ENCODE results near the gene GPC5.
"Not testable (repeated sequence)": the region's sequence is repeated elsewhere in the genome, so short reads cannot be mapped to it uniquely, and the experiment has no call there.

Gene GPC5

DNA sequence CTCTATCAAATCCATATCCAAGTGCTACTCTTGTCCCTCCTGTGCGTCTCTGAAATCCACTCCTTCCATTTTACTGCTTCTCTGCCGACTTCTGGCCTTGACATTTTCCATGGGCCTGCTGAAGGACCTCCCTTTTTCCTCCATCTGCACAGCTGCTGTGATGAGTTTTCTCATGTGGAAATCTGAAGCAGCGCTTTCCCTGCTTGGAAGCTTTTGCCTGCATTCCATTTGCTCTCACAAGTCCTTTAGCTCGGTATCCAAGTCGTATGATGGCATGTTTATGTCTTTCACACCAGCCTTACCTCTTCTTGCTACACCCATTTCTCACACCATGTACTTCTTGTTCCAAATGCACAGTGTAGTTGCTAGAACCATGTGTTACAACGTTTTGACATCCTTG, 328.2 kb downstream of the GPC5 start:
- no peak for DNase-seq

DNA sequence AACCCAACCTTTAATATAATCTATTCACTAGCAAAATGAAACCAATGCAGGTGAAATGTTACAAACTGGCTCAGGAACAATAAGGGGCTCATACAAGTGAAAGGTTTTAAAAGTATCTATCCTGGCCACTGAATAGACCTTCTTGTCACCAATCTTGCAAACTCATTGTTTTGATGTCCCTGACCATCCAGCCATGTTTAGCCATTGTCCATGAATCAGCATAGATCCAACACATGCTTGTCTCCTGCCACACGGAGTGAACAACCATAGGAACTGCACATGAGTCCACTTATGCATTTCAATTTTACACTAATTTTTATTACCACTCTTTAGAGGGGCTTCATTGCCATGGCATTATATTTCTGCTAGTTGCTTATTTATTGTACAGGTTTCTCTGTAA, 331.4 kb downstream of the GPC5 start:
- no peak for DNase-seq

DNA sequence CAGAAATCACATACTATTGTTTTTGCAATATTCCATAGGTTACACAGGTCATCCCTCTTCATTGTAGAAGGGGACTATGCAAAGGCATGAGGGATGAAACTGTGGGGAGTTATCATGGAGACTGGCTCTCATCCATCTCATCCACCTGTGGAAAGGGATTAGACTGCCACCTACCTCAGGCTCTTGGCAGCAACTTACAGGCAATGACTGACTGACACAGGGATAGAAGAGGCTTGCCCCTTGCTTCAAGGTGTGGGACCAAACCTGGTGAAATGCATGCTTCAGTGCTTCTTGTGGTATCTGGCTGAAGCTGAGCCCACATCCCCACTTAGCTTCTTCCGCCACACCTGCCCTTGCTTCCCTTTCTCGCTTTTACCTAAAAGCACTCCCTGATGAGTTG, 341.3 kb downstream of the GPC5 start:
- no peak for DNase-seq

DNA sequence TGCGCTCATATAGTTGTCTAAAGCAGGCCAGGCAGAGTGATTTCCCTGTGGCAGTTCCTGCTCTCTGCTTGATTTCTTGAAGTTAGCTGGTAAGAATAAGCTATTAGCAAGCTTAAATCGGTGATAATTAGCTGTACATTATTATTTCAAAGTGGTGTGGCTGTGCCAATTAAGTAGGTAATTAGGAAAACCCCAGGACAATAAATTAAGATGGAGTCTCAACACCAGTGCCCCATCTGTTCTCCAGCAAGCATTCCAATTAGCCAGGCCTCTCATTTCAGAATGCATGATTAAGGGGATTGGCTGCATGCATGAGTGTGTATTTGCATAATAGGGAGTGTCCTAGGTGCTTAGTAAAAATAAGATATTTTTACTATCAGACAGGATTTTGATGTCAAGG, 342.3 kb downstream of the GPC5 start:
- DNase-seq = no peak

DNA sequence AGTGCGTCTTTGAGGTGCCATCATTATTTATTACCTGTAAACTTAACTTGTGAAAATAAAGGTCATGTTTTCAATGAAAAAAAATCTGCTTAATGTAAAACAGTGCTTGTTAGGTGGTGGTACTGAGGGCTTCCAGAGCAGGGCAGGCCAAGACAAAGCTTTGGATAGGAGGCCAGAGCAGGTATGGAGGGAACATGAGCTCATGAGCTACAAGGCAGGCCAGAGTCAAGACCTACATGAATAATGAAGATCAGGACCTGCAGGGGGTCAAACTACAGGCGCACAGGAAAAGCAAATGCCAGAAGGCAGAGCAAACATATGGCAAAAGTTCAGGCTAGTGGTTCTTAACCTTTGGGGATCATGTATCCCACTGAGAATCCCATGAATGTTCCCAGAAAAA, 343.5 kb downstream of the GPC5 start:
- DNase-seq = no peak

DNA sequence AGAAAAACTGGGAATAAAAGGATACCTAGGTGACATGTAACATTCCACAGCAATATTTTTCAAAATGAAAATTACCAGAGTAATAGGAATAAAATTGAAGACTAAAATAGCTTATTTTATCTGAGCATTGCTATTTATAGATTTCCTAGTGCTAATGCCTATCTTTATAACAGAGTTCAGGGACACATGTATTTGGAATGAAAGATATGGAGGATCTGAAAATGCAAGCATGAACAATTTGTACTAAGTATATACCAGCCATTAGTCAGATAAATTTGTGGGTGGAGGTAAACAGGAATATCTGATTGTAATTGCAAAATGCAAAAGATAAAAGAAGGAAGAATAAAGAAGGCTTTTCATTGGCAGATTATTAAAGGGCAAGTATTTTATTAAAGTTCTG, 345.9 kb downstream of the GPC5 start:
- DNase-seq = no peak

DNA sequence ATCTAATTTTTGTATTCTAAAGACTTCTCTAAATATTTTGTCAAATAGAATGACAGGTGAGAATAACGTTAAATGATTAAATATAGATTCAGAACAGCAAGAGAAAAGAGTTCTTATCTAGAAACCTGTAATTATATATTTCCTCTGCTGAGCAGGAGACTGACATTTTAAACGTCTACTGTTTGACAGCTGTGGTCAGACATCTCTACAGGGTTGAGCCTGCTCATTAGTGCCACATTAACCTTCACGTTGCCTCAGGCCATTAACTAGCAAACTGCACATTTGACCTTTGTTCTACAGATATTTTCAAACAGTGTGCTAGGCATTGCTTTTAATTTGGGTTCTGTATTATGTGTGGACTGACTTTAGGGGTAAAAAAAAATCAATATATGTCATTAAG, 347.5 kb downstream of the GPC5 start:
- no peak for DNase-seq

DNA sequence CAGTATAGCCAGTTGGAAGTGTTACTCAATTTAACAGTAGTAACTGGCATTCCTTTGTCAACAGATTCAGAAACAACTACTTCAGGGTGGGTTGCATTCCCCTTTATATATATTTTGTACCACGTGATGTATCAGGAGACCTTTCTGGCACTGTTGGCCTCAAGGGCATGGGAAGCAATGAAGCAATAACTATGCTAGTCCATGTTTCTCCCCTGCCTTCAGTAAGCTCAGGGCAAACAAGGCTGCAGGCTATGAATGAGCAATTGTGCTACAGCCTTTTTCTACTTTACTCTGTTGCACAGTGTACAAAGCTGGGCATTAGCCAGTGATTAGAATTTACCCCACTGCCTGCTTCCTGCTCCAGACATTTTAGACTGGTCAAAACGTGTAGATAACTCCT, 348.8 kb downstream of the GPC5 start:
- no peak for DNase-seq

DNA sequence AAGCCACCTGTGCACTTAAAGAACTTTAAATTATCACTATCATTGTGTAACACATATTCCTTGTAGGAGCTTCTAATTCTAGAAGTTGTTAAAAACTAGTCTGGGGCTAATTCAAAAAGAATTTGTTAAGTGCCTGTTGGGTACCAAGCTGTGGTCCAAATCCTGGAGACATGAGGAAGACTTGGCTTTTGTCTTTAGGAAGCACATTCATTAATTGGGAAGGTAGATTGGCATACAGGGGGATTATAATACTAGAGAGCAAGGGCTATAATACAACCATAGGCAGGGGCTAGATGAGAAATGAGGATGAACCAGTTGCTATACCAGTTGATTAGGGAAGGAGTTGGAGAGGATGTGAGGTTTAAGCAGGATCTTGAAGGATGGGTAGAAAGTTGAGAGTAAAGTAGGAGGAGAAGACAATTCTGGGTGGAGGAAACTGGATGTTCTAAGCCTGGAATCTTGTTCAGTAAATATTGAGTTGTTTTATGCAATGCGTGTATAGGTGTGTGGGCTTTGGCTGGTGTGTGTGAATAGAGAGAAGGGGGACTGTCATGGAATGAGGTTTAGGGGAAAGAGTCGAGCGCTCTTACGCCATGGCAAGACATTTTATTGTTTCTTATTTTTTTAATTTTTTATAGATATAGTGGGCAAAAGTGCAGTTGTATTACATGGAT, 350.1 kb downstream of the GPC5 start:
- no peak for DNase-seq

DNA sequence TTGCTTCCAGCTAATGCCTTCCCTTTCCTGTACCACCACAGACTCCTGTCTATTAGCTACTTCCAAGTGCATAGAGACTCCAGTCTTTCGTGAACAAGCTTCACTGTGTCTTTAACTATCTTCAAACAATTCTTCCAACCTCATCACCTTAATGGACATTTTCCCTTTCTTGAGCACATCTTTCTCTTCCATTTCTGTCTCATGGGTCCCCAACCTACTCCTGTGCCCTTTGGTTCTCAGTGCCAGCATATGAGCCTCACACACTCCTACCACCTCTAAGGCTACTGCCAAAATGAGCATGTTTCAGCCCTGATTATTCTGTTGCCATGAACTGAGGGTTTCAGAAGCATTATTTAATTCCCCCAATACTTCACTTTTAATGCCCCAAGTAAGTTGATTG, 360.3 kb downstream of the GPC5 start:
- no peak for DNase-seq

DNA sequence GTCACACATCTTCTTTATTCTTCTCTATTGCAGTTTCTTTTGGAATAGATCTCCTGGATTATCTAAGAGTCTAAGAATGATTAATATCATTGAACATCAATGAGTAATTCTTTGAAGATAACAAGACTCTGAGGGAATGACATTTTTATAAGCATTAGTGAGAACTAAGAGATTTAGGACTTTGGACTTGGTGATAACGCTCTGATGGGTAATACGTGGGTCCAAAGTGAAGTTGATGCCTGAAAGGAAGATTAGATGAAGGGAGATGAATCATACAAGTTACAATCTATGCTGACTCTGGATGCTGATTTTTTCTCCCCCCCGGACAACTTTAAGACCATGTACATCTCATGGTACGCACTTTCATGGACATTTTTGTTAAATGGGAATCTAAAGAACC, 364.5 kb downstream of the GPC5 start:
- DNase-seq = no peak

DNA sequence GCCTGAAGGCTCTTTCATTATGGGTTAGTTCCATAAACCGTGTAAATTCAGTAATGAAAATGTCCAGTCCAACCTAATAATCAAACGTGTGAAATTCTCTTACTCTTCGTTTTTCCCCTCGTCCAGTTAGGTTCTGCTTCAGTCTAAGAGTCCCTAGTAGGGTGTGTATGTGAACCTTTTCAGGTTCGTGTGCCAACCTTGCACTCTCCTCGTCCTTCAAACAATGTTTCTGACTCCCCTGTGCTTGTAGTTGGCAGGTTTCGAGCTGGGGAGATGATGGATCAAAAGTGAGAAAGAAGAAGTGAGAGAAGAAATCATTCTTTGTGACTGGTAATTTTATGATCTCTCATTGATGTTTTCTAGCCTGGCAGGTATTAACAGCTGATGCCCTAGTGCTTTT, 366.1 kb downstream of the GPC5 start:
- DNase-seq = no peak

DNA sequence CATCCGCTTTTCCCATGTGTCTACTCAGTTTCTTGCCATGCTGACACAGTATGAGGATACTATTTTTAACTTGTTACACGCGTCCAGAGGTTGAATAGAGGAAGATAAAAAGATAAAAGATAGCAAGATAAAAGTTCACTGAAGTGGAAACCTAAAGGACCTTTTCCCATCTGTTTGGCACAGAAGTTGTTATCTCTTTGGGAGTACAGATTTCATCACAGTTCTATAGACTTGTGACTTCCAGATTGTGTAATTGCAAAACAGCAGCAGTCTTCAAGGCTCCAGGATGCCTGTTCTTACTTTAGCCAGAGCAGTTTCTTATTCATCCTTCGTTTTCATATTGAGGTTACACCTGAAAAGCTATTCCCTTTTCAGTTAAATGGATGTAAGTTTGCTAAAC, 369.2 kb downstream of the GPC5 start:
- DNase-seq = no peak

DNA sequence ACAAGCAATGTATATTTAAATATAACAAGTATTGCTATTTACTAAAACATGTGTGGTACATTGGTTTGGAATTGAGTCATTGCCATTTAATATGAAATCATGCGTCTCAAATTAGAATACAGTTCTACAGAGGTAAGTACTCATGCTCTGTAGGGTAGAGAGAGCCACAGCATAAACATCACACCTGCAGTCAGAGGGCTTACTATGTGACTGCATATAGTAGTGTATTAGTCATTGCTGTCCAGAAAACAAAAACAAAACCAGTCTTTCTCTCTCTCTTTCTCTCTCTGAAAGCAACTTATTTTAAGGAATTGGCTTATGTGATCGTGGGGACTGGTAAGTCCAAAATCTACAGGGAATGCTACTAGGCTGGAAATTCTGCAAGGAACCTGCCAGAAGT, 370.3 kb downstream of the GPC5 start:
- DNase-seq = no peak

DNA sequence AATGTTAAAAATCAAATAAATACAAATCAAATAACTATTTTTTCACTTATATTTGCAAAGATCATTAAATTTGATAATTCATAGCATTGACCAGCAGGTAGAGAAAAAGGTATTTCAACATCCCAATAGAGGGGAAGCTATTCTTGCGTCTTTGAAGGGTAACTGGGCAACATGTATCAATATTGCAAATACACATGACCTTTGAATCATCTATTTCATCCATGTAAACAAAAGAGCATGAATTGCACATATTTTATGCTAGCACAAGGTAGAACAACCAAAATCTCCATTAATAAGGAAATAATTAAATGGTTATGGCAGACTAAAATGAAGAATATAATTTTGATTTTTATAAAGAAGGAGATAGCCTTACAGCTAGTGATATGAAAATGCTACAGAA, 372.8 kb downstream of the GPC5 start:
- no peak for DNase-seq

DNA sequence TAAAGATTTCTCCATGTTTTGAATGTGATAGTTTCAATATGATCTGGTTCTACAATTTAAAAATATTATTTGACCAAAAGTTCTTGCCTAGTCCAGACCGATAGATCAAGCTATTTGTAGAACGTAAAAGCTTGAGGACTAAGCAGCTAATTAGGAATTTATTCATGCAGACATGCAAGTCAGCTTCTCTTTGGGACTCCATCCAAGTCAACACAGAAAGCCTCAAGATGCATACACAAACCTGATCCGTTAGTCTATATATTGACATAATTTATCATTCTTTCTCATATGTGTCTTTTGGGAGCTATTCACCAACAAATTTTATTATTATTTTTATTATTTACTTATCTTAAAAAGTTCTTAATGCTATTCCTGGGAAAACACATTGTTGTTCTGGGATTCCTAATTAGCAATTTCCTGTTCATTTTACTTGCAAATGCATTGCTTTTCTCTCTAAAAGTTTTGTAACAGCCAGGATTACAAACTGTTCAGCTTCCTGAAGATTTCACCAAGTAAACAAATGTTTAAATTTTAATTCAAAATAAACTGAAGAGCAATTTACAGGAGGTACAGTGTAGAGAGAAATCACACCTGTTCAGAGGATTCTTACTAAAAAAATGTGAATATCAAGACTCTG, 375.3 kb downstream of the GPC5 start:
- no peak for DNase-seq

DNA sequence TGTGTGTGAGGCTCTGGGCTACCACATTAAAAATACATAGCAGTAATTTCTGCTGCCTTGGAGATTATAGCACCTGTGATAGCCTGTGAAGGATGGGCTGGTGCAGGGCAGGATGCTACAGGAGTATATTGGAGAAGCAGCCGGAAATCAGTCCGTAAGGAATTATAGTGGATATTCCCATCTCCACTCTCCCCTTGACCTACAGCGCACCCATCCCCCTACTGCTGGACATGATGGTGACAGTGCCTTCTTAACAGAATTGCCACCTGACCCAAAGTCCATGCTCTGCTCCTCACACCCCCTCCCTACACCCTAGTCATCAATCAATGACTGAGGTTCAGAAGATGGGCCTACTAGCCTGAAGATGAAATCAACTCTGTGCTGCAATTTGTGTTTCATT, 376.0 kb downstream of the GPC5 start:
- no peak for DNase-seq

DNA sequence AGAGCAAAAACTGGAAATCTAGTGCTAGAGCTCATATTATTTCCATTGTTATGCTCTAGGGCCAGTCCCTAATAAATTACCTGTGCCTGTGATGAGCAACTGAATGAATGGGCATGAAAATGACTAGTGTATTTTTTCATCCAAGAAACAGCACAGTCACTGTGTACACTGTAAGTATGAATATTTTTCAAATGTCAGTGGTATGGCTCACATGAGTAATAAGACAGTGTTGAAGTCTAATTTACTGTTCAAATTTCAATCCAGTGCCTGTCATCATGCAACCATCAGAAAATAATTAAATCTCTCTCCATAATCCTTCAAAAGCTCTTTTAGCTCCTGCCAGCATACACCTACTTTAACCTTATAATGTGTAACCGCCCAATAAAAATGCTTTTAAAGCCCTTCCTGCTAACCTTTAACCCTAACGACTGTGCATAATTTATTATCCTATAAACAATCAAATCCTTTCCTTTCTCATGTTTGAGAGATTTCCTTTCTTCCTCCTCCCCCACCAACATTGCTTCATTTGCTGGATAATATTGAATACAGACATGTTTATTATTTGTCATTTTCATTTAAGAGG, 378.3 kb downstream of the GPC5 start:
- DNase-seq = no peak

DNA sequence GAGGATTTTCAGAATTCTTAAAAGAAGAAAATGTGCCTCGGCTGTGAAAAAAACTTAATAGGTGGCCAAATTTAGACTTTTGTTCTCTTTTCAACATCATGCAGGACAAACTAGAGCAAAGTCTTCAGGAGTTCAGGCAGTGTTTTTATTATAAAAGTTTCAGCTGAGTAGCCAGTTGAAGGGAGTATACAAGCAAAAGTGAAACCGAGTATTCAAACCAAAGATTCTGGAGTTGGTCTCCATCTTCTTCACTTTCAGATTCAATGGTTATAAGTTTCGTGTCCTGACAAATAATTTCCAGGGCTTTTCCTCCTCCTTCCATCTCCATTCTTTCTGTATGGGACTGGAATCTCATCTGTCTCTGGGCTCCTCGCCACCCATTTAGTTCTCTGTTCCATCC, 379.7 kb downstream of the GPC5 start:
- DNase-seq = no peak

DNA sequence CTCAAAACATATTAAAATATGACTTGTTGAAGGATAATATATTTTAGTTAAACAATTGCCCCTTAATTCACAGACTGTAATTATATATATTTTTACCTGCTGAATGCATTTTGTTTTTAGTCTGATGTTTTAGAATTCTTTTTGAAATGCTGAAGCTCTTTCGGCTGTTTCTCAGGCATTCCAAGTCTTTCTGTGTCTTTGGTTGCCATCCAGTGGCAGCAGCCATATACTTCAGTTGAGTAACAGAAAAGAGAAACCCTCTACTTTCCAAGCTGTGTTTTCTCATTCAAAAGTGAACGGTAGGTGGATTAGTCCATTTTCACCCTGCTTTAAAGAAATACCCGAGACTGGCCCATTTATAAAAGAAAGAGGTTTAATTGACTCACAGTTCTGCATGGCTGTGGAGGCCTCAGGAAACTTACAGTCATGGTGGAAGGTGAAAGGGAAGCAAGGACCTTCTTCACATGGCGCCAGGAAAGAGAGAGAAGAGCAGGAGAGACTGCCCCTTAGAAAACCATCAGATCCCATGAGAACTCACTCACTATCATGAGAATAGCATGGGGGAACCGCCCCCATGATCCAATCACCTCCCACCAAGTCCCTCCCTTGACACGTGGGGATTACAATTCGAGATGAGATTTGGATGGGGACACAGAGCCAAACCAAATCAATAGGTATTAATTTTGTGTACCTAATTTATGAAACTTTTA, 383.7 kb downstream of the GPC5 start:
- not testable (repeated sequence) for DNase-seq

DNA sequence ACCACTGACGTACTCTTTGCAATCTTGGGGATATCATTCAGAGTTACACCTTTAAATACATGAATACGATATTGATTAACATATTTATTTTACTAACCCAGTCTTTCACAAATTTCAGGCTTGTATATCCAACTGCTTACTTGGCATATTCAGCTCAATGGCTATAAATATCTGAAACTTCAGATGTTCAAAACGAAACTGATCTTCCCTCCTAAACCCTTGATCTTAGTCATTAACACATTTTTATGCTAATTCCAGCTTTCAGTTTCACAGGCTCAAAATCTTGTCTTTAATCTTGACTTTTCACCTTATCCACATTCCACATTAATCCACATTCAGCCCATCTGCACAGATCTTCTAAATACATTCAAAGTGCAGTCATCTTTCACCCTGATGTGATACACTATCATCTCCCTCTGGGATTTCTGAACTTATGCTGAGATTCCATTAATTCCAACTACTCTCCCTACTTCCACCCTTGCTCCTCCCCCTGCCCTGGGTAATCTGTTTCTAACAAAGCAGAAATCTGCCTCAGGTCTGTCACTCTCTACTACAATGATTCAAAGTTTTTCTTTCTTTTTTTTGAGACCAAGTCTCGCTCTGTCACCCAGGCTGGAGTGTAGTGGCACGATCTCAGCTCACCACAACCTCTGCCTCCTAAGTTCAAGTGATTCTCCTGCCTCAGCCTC, 387.2 kb downstream of the GPC5 start:
- no peak for DNase-seq

DNA sequence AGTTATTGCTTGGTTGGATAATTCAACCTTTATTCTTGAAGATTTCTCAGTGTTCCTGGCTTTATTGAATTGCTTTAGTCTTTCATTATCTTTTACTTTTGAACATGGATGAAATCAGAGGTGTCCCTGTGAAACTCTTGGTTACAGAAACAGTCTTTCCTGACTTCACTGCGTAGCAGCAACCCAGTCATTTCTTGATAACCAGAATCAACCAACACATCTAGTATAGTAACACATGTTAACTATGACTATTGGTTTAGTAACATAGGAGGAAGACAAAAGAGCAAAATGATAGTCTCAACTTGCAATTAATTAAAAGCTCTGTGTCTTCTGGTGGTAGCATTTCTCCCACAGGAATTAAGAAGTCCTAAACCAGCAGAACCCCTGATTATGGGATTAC, 393.6 kb downstream of the GPC5 start:
- DNase-seq = no peak

DNA sequence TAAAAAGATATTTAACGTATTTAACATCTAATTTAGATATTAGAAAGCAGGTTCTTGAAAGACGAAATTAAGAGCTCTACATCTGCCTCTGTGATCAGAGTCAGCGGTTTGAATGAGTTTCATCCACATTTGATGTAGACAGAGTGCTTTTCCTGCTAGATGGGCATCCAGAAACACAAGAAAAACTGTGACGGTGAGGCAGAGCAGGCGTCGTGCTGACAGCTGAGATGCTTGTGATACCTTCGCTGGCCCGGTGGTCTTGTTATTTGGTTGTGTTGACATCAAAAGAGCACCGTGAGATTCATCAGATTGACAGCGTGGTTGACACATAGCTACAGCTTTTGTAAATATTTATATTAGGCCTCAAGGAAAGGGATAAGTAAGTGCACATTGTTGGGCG, 399.1 kb downstream of the GPC5 start:
- no peak for DNase-seq

DNA sequence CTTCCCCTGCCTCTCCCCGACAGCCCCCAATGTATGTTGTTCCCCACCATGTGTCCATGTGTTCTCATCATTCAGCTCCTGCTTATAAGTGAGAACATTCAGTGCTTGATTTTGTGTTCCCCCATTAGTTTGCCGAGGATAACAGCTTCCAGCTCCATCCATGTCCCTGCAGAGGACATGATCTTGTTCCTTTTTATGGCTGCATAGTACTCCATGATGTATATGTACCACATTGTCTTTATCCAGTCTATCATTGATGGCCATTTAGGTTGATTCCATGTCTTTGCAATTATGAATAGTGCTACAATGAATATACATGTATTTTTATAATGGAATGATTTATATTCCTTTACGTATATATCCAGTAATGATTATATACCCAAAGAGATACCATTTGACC, 399.9 kb downstream of the GPC5 start:
- not testable (repeated sequence) for DNase-seq

Measured in HCEC 1CT (cell line).